Measurements from ENCODE around the gene RPS21. TPM values are rescaled to one million over a fixed set of nuclear protein-coding genes. Genes with fewer than 3 reads are reported as not detected.

RPS21 gene
- total RNA-seq, 4 donors from 2014 or later: 1,582 to 2,182 (median 2,056) TPM

GRCh38 chr20:62357681-62358080 is 29.2 kb upstream of the RPS21 start:
- no peak for ATAC-seq (ENCODE audit: low FRiP score)
- TF ChIP-seq CTCF (IDR thresholded peaks at IDR 0.05): no peak
- DNase-seq (ENCODE audit: low spot score): no peak

GRCh38 chr20:62358171-62359042 is 28.5 kb upstream of the RPS21 start:
- DNase-seq (ENCODE audit: low spot score): no peak
- no peak for TF ChIP-seq CTCF (IDR thresholded peaks at IDR 0.05)
- no peak for ATAC-seq (ENCODE audit: low FRiP score)

GRCh38 chr20:62359043-62359490 is 27.8 kb upstream of the RPS21 start:
- no peak for TF ChIP-seq CTCF (IDR thresholded peaks at IDR 0.05)
- no peak for ATAC-seq (ENCODE audit: low FRiP score)
- DNase-seq (ENCODE audit: low spot score): no peak

GRCh38 chr20:62359491-62360121 is 27.3 kb upstream of the RPS21 start:
- no peak for DNase-seq (ENCODE audit: low spot score)

GRCh38 chr20:62360854-62361798 is 25.8 kb upstream of the RPS21 start:
- TF ChIP-seq CTCF (IDR thresholded peaks at IDR 0.05): no peak
- no peak for DNase-seq (ENCODE audit: low spot score)
- ATAC-seq (ENCODE audit: low FRiP score): no peak

More at GRCh38 chr20:62359491-62360121, 27.3 kb upstream of the RPS21 start:
- ATAC-seq (ENCODE audit: low FRiP score): no peak
- TF ChIP-seq CTCF (IDR thresholded peaks at IDR 0.05): no peak

GRCh38 chr20:62361799-62362589 is 24.9 kb upstream of the RPS21 start:
- no peak for ATAC-seq (ENCODE audit: low FRiP score)

More at GRCh38 chr20:62361799-62362589, 24.9 kb upstream of the RPS21 start:
- no peak for DNase-seq (ENCODE audit: low spot score)
- TF ChIP-seq CTCF (IDR thresholded peaks at IDR 0.05): no peak
